GM19468 (cell line): ENCODE data around the gene UNK.
"Not testable (repeated sequence)": the region's sequence is repeated elsewhere in the genome, so short reads cannot be mapped to it uniquely, and the experiment has no call there.

Experiments
- ATAC-seq: cut with Tn5 transposase; IDR thresholded peaks from one replicate; pipeline ENCODE4 v1.9.1; 2021; ENCODE audit warnings: mild to moderate bottlenecking, moderate library complexity, moderate number of reproducible peaks; ENCODE audit not compliant: unreplicated experiment; ENCODE audit errors: extremely low read depth

Gene UNK

DNA sequence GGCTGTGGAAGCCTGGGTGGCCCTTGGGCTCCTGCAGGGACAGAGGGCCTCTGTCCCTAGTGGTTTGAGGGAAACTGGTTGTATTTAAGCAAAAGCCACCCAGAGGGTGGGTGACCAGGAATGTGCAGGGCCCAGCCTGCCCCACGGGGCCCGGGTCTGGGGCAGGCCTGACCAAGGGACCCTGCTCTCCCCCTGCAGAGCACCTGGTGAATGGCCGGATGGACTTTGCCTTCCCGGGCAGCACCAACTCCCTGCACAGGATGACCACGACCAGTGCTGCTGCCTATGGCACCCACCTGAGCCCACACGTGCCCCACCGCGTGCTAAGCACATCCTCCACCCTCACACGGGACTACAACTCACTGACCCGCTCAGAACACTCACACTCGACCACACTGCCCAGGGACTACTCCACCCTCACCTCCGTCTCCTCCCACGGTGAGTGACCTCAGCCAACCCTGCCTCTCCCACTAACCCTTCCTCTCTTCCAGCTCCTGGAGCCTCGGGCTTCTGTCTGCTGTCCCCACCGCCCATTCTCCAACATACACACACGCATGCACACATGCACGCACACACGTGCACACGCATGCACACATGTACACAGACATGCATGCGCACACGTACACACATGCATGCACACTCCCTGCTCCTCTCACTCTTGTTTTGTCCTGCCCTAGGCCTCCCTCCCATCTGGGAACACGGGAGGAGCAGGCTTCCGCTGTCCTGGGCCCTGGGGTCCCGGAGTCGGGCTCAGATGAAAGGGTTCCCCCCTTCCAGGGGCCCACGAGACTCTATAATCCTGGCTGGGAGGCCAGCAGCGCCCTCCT, 30.0 kb upstream of the UNK start:
- ATAC-seq: no peak

GRCh38 chr17:75755205-75755901, 29.3 kb upstream of the UNK start:
- no peak for ATAC-seq

DNA sequence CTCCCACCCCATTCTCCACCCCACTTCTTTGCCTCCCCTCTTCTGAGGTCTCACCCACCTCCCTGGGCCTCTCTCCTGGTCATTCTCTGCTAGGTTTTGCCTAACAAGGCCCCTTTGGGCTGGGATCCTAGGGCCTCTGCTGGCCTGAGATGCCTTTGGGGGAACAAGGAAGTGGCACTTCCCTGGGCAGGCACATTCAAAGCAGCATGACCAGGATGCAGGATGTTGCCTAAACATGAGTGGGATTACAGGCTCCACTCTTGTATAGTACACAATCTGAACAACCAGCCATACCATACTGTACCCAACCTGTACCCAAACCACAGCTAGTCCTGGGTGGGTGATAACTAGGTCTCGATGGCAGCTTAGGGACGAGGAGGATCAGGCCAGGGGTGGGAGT, 28.6 kb upstream of the UNK start:
- ATAC-seq: no peak

- ATAC-seq: no peak
These were observed 28.0 kb upstream of the UNK start for GRCh38 chr17:75756451-75757085.

- no peak for ATAC-seq
These were observed 27.4 kb upstream of the UNK start for GRCh38 chr17:75757086-75757681.

DNA sequence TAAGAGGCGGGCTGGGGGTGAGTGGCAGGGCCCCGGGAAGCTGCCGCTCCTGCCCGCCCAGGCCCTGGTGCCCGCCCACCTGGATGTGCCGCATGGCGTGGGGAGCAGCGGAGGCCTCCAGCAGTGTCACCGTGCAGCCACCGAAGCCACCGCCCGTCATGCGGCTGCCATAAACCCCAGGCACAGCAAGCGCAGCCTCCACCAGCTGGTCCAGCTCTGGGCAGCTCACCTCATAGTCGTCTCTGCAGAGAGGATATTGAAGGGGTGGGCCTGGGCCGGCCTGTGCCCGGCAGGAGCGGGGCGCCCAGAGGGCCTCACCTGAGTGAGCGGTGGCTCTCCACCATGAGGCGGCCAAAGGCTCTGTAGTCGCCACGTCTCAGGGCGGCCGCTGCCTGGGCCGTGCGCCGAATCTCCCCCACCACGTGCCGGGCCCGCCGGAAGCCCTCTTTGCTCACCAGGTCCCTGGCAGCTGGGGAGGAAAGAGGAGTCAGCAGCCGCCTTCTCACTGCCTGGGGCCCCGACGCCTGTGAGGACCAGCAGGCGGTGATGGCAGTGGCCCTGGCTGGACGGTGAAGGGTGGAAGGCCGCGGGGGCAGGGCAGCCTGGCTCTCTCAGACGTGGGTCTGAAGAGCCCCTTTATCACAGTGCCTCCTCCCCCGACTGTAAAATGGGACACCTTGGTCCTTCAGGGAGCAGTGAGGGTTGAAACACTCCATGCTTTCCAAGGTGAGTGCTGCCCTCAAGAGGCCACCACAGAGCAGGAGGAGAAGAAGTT, 26.3 kb upstream of the UNK start:
- ATAC-seq: no peak

GRCh38 chr17:75759457-75759856, 25.1 kb upstream of the UNK start:
- no peak for ATAC-seq

DNA sequence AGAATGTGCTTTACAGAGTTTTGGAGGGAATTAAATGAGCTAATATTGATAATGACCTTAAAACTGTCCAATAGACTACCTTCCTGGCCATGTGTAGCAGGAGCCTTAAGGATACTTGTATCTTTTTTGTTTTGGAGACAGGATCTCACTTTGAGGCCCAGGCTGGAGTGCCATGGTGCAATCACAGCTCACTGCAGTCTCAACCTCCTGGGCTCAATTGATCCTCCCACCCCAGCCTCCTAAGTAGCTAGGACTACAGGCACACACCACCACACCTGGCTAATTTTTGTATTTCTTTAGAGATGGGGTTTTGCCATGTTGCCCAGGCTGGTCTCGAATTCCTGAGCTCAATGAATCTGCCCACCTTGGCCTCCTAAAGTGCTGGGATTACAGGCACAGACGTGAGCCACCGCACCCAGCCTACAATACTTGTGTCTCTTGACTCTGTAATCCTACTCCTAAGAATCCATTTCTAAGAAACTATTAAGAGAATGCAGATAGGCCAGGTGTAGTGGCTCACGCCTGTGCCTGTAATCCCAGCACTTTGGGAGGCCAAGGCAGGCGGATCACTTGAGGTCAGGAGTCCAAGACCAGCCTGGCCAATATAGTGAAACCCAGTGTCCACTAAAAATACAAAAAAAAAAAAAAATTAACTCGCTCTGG, 24.5 kb upstream of the UNK start:
- not testable (repeated sequence) for ATAC-seq

DNA sequence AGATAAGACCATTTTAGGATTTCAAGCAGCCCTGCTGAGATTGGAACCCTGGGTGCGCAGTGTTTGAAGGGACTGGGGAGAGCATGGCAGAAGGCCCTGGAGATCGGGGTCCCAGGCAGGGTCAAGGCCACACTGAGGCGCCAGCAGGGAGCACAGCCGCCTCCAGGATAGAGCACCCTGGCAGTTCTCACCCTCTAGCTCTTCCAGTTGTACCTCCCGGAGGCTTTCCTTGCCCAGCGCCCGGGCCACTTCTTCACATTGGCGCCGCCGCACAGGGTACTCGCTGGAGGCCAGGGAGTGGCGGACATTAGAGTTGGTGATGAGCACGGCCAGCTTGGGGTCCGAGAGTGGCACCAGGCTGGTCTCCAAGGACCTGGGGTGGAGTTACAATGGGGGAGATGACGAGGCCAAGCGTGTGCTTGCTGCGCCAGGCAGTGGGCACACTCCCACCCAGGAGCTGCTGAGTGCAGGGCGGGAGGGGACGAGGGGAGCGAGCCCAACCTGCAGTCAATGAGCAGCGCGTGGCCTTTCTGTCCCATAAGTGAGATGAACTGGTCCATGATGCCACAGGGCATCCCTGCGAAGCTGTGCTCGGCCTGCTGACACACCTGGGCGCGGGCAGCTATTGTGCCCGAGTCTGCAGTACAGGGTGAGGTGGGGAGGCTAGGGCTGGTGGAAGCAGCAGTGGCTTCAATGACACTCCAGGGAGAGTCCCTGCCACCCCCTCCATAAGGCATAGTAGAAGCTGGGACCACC, 21.9 kb upstream of the UNK start:
- no peak for ATAC-seq

GRCh38 chr17:75763269-75763607, 21.4 kb upstream of the UNK start:
- no peak for ATAC-seq

- ATAC-seq: no peak
These were observed 20.8 kb upstream of the UNK start for GRCh38 chr17:75763613-75764416.

- no peak for ATAC-seq
These were observed 20.2 kb upstream of the UNK start for GRCh38 chr17:75764417-75764710.

- ATAC-seq: peak; percentile 16
These were observed 19.7 kb upstream of the UNK start, which contains the start of gene GALK1 for GRCh38 chr17:75764711-75765421. TSS of gene GALK1 (minus strand) at chr17:75765192. CDS start at chr17:75765136, 56 bp downstream.

DNA sequence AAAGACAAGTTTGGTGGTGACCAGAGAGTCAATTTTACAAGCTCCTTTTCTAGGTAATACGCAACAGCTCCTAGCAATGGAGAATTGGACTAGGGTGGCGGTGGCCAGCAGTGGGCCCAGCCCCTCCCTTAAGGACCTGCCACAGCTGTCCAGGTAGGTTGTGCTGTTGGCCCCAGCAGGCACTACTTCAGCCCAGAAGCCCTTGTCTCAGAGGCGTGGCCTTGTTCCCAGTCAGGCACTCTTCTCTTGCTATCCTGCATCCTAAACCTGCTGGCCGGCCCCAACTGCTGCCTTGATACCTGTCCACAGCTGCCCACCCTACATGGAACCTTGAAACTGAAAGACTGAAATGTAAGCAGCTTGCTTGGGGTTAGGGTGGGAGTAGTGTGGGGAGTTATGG, 18.6 kb upstream of the UNK start:
- no peak for ATAC-seq

DNA sequence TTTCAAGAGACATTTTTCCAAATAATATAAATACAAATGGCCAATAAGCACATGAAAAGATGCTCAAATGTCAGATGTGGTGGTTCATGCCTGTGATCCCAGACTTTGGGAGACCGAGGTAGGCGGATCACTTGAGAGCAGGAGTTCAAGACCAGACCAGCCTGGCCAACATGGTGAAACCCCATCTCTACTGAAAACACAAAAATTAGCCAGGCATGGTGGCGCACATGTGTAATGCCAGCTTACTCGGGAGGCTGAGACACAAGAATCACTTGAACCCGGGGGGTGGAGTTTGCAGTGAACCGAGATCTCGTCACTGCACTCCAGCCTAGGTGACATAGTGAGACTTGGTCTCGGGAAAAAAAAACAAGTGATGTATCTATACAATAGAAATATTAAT, 16.7 kb upstream of the UNK start:
- no peak for ATAC-seq

DNA sequence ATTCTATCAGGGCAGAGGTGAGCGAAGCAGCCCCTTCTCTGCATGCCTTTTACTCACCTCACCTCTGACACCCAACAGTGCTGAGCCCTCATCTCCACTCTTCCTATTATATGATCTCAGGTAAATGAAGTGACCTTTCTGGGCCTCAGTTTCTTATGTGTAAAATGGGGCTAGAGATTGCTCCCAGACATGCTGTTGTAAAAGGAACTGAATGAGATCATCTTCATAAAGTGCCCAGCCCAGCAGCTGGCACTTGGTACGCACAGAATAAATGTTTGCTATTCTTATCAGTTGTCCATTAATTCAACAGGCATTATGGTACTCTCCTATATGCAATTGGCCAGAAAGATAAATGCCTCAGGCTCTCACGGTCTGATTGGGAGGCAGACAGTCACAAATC, 15.1 kb upstream of the UNK start:
- ATAC-seq: no peak

GRCh38 chr17:75771334-75772281, 13.0 kb upstream of the UNK start:
- no peak for ATAC-seq
